Measurements from ENCODE around the gene POLDIP2. TPM values are rescaled to one million over a fixed set of nuclear protein-coding genes. Genes with fewer than 3 reads are reported as not detected.

Gene POLDIP2
- total and polyA plus RNA-seq, 9 of the 15 experiments (the other 6 are each of a cell fraction or from before 2014, with no cell fraction given), result 22.0 to 137 (median 104) TPM

GRCh38 chr17:28318759-28319597 lies 38.3 kb downstream of the POLDIP2 start, which contains the start of gene TMEM97 (continued):
- TF ChIP-seq HMGXB4 (CRISPR knock-in tag; IDR thresholded peaks at IDR 0.05), result peak; percentile 47
- TF ChIP-seq MEIS2 (IDR thresholded peaks at IDR 0.05; ENCODE audit: partially characterized antibody), result no peak
- no peak for TF ChIP-seq CBFA2T3 (IDR thresholded peaks at IDR 0.05)
- peak; percentile 69 for TF ChIP-seq CCNT2 (IDR thresholded peaks at IDR 0.05; ENCODE audit: borderline replicate concordance, extremely low read depth, insufficient read length, low read depth, low read length)
- TF ChIP-seq, protein P1, sequence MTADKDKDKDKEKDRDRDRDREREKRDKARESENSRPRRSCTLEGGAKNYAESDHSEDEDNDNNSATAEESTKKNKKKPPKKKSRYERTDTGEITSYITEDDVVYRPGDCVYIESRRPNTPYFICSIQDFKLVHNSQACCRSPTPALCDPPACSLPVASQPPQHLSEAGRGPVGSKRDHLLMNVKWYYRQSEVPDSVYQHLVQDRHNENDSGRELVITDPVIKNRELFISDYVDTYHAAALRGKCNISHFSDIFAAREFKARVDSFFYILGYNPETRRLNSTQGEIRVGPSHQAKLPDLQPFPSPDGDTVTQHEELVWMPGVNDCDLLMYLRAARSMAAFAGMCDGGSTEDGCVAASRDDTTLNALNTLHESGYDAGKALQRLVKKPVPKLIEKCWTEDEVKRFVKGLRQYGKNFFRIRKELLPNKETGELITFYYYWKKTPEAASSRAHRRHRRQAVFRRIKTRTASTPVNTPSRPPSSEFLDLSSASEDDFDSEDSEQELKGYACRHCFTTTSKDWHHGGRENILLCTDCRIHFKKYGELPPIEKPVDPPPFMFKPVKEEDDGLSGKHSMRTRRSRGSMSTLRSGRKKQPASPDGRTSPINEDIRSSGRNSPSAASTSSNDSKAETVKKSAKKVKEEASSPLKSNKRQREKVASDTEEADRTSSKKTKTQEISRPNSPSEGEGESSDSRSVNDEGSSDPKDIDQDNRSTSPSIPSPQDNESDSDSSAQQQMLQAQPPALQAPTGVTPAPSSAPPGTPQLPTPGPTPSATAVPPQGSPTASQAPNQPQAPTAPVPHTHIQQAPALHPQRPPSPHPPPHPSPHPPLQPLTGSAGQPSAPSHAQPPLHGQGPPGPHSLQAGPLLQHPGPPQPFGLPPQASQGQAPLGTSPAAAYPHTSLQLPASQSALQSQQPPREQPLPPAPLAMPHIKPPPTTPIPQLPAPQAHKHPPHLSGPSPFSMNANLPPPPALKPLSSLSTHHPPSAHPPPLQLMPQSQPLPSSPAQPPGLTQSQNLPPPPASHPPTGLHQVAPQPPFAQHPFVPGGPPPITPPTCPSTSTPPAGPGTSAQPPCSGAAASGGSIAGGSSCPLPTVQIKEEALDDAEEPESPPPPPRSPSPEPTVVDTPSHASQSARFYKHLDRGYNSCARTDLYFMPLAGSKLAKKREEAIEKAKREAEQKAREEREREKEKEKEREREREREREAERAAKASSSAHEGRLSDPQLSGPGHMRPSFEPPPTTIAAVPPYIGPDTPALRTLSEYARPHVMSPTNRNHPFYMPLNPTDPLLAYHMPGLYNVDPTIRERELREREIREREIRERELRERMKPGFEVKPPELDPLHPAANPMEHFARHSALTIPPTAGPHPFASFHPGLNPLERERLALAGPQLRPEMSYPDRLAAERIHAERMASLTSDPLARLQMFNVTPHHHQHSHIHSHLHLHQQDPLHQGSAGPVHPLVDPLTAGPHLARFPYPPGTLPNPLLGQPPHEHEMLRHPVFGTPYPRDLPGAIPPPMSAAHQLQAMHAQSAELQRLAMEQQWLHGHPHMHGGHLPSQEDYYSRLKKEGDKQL (CRISPR knock-in tag; IDR thresholded peaks at IDR 0.05; ENCODE audit: borderline replicate concordance), result no peak
- TF ChIP-seq MBD2 (IDR thresholded peaks at IDR 0.05; ENCODE audit: borderline replicate concordance, low read depth), result peak; percentile 78; the same call in 1 of the 2 replicates
- no peak for TF ChIP-seq HDAC6 (IDR thresholded peaks at IDR 0.05; ENCODE audit: low read depth, low read length)
- TF ChIP-seq PCBP2 (IDR thresholded peaks at IDR 0.05; ENCODE audit: low read depth, low read length, poor library complexity, severe bottlenecking), result no peak
- peak; percentile 90 for TF ChIP-seq TARDBP (IDR thresholded peaks at IDR 0.05)
- TF ChIP-seq SAP30 (IDR thresholded peaks at IDR 0.05; ENCODE audit: borderline replicate concordance, insufficient read depth, low read depth, low read length, poor library complexity, severe bottlenecking), result peak; percentile 25
- peak in 2 of 3 experiments; percentile 33 to 49 for TF ChIP-seq YY1 (IDR thresholded peaks at IDR 0.05; ENCODE audit: borderline replicate concordance in 1 of 3, control insufficient read depth in 1 of 3, extremely low read depth in 1 of 3, insufficient read depth in 3 of 3, insufficient read length in 1 of 3, insufficient replicate concordance in 2 of 3, low read depth in 1 of 3, low read length in 2 of 3)
- no peak for TF ChIP-seq HNRNPK (IDR thresholded peaks at IDR 0.05; ENCODE audit: low read depth, low read length, poor library complexity, severe bottlenecking)
- TF ChIP-seq, protein P2, sequence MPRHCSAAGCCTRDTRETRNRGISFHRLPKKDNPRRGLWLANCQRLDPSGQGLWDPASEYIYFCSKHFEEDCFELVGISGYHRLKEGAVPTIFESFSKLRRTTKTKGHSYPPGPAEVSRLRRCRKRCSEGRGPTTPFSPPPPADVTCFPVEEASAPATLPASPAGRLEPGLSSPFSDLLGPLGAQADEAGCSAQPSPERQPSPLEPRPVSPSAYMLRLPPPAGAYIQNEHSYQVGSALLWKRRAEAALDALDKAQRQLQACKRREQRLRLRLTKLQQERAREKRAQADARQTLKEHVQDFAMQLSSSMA (CRISPR knock-in tag; IDR thresholded peaks at IDR 0.05), result no peak
- TF ChIP-seq KDM5B (IDR thresholded peaks at IDR 0.05; ENCODE audit: insufficient replicate concordance, low read depth, low read length), result peak; percentile 49
- TF ChIP-seq, protein P3, sequence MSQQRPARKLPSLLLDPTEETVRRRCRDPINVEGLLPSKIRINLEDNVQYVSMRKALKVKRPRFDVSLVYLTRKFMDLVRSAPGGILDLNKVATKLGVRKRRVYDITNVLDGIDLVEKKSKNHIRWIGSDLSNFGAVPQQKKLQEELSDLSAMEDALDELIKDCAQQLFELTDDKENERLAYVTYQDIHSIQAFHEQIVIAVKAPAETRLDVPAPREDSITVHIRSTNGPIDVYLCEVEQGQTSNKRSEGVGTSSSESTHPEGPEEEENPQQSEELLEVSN (IDR thresholded peaks at IDR 0.05; ENCODE audit: borderline replicate concordance in 1 of 2, extremely low read depth in 1 of 2, insufficient read depth in 1 of 2, insufficient read length in 1 of 2, low read depth in 1 of 2, low read length in 1 of 2, poor library complexity in 1 of 2, severe bottlenecking in 1 of 2), result peak; percentile 89 to 93

Data from K562 (cell line).